Left ventricle myocardium superior (tissue), 1 donor: ENCODE measurements around the gene CACNG4. TPM values are rescaled to one million over a fixed set of nuclear protein-coding genes. Genes with fewer than 3 reads are reported as not detected.

Source experiments
- ATAC-seq: fragments of 200-7000 bp; cut with Tn5 transposase; one replicate; pipeline ENCODE4 v1.9.1; 2020; ENCODE audit warnings: mild to moderate bottlenecking, moderate library complexity
- DNase-seq: peaks from one replicate; pipeline ENCODE4 v3.0.0-alpha.2; 2020
- intact Hi-C: fragments of 100-400 bp; cut with micrococcal nuclease; formaldehyde crosslinking; loops from one replicate; pipeline ENCODE4 v1.11.0; 2022
- total RNA-seq: library from RNA; stranded (reverse); fragmentation: NEBNext Ultra II Directional; extraction: Animal tissue kit (Norgen Biotek cat#: 25700); gene quantifications from one replicate; pipeline ENCODE4 v1.2.1, GENCODE V29; 2021
- donor health status: DM: no; HTN: yes; CAD: no; lungs with severe emphysema.

Gene CACNG4
- total RNA-seq, 1 donor from 2014 or later, result not detected

- peak; percentile 70 for ATAC-seq
- DNase-seq, result peak; percentile 74
- intact Hi-C loops, result no loop called here
These were observed 11.3 kb downstream of the CACNG4 start for GRCh38 chr17:66975614-66976378.

- DNase-seq, result no peak
- no peak for ATAC-seq
- intact Hi-C loops, result no loop called here
These were observed 11.8 kb downstream of the CACNG4 start for GRCh38 chr17:66976379-66976663.

- DNase-seq (peak; percentile 42), ATAC-seq (peak; percentile 26)
- intact Hi-C loops, result no loop called here
These were observed 12.3 kb downstream of the CACNG4 start for GRCh38 chr17:66976781-66977201.

- ATAC-seq (peak; percentile 95), DNase-seq (peak; percentile 87)
- intact Hi-C loops, result no loop called here
These were observed 14.1 kb downstream of the CACNG4 start for GRCh38 chr17:66978514-66979061.

- DNase-seq, result no peak
- intact Hi-C loops, result no loop called here
- no peak for ATAC-seq
These were observed 16.4 kb downstream of the CACNG4 start for GRCh38 chr17:66980896-66981295.

DNA sequence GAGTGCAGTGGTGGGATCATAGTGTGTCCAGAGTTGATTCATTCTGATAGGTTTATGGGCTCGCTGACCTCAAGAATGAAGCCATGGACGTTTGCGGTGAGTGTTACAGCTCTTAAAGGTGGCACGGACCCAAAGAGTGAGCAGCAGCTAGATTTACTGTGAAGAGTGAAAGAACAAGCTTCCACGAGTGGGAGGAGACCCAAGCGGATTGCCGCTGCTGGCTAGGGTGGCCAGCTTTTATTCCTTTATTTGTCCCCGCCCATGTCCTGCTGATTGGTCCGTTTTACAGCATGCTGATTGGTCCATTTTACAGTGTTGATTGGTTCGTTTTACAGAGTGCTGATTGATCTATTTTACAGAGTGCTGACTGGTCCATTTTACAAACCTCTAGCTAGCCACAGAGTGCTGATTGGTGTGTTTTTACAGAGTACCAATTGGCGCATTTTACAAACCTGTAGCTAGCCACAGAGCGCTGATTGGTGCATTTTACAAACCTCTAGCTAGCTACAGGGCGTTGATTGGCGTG is 17.5 kb downstream of the CACNG4 start:
- intact Hi-C loops, result no loop called here
- no peak for DNase-seq
- no peak for ATAC-seq

DNA sequence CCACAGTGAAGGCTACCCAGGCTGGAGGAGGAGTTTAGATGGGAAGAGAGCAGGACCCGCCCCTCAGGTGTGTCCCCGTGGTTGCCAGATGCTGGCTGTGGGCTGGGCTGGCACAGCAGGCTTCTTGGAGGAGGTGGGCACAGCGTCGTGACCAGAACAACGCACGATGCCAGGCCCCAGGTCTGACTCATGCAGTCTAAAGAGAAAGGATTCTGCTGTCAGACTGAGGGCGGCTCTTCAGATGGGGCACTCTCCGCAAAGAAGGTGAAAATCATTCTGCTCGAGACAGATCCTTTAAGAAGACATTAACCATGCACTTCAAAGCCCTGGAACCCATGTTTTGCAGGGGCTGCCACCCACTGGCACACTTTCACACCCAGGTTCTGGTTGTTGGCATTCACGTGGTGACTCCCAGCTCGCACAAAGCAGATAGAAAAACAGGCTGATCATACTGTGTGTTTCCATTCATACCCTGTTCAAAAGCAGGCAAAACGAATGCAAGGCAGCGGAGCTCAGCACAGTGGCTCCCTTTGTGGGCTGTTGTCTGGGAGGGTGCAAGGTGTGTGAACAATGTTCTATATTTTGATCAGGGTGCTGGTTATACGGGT is 19.0 kb downstream of the CACNG4 start:
- ATAC-seq (no peak), DNase-seq (no peak)
- intact Hi-C loops, result no loop called here

DNA sequence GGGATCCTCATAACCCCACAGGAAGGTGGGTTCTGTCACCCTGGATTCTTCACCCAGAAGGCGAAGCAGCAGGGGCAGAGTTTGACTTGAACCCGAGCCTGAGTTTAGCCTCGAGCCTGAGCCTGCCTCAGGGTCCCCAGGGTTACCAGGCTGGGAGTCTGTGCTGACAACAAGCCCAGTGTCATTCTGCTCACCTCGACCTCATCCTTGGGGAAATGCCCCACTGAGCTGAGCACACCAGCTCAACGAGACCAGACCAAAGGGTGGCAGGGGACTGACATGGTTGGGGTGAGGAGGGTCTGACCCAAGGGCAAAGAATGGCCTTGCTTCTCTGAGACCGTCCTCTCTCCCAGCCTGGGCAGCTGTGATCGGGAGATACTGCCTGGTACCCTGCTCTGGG is 20.2 kb downstream of the CACNG4 start:
- ATAC-seq (no peak), DNase-seq (no peak)
- intact Hi-C loops, result no loop called here

DNA sequence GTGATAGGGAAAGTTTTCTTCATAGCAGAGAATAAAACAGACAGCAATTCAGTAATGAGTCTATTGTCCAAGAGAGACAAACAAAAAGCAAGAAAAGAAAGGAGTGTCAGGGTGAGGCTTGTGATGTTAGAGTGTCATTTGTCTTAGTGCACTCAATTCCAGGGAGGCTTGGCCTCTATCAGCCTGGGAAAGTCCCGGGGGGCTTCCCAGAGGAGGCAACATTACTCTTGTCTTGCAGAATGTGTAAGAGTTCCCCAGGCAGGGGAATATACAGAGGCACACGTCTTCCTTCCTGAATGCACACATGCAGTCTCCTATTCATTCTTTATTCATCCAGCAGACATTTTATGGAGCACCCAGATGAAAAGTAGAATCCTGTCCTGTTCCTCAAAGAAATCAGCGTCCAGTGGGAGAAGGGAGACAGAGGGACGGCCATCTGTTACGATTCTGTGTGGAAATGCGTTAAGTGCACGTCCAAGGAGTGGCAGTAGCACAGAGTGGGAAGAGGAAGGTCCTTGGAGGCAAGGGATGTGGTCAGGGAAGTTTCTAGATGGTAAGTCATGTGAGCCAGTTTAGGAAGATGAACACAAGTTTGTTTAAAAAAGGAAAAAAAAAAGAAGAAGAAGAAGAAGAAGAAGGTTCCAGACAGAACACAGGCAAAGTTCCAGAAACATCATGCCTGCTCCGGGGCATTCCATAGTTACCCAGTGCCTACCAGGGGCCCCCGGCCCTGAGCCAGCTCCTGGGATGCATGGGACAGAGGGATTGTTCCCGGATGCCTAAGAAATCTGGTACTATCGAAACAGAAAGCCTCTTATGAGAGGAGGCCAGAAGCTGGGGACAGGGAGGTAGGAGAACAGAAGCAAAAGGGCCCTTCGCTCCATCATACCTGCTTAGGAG is 21.1 kb downstream of the CACNG4 start:
- intact Hi-C loops, result no loop called here
- DNase-seq (no peak), ATAC-seq (no peak)

GRCh38 chr17:66986659-66987058 is 22.2 kb downstream of the CACNG4 start:
- DNase-seq (no peak), ATAC-seq (no peak)
- intact Hi-C loops, result no loop called here

GRCh38 chr17:66987059-66987616 is 22.6 kb downstream of the CACNG4 start:
- DNase-seq, result no peak
- intact Hi-C loops, result no loop called here

GRCh38 chr17:66988069-66988798 is 23.7 kb downstream of the CACNG4 start:
- intact Hi-C loops, result no loop called here
- DNase-seq, result no peak
- ATAC-seq, result no peak

More at GRCh38 chr17:66987059-66987616, 22.6 kb downstream of the CACNG4 start:
- ATAC-seq, result no peak

- intact Hi-C loops, result no loop called here
- DNase-seq (no peak), ATAC-seq (no peak)
These were observed 24.6 kb downstream of the CACNG4 start for GRCh38 chr17:66989076-66989475.

DNA sequence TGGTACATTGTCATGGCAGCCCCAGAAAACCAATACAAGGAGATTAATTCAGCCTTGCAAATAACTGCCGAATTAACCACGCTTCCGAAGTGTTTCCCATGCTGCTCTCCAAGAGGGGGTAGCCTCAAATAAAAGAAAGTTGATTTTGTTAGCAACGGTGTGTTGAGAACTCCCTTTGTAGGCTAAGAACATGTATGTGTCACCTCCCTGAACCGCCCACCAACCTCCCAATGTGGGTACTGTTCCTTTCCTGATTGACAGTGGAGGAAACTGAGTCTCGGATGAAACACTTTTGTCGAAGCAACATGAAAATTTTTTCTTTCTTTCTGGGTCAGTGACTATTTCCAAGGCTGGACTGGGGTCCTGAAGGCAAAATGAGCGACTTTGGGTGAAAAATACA is 25.1 kb downstream of the CACNG4 start:
- no peak for ATAC-seq
- DNase-seq, result no peak
- intact Hi-C loops, result no loop called here

- intact Hi-C loops, result no loop called here
- no peak for DNase-seq
- ATAC-seq, result no peak
These were observed 25.5 kb downstream of the CACNG4 start for GRCh38 chr17:66990047-66990446.

DNA sequence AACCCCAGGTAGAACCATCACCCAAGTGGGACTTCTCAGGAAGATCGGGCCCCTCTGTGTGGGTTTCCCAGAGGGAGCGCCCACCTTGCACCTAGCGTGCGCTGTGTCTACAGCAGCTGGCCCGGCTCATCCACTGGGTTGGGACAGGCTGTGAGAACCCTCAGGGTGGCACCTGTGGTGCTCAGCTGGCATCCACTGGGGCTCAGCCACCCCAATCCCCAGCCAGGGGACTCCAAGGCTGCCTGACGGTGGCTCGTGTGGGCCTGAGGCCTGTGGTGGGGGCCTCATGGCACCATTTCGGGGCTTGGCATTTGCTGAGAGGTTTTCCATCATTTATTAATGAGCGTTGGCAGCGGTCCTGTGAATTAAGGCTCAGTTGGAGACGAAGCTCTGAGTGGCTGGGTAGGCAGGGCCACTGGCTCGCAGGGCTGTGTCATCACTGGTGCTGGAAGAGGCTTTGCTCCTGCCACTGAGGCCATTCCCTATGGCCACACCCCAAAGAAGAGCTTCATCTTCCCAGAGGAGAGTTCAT is 28.5 kb downstream of the CACNG4 start:
- intact Hi-C loops, result no loop called here
- ATAC-seq (no peak), DNase-seq (no peak)

GRCh38 chr17:66994361-66994760 is 29.9 kb downstream of the CACNG4 start:
- intact Hi-C loops, result no loop called here
- no peak for DNase-seq
- no peak for ATAC-seq

DNA sequence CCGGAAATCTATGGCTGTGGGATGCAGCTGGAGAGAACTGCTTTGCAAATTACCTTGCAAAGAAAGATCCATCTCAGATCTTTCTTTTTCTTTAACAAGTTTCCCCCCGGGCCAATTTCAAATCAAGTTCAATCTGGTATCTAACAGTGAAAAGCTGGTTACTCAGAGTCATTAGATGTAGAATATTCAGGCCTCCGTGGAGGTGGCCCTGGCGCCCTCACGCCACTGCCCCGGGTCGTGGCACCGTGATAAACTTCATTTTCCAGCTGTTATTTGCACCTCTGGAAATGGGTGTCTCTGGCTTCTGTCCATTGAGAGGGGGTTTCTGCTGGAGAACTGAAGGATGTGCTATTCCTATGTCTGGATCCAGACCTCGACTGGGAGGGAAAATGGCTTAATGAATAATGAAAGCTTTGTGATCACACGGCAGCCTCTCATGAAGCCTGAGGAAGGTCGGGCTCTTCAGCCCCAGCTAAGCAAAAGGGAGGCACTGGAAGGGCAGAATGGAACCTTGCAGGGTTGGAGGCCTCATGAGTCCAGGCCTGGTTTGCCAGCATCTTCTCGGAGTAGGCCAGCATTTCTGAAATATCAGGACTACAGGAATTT is 30.5 kb downstream of the CACNG4 start:
- DNase-seq, result no peak
- intact Hi-C loops, result no loop called here
- no peak for ATAC-seq
